ENCODE measurements around the gene RGS10. TPM values are rescaled to one million over a fixed set of nuclear protein-coding genes. Genes with fewer than 3 reads are reported as not detected.

Gene RGS10
- total RNA-seq, 2 donors from 2014 or later, result 4.3 to 7.5 TPM

- H3K27me3 Mint-ChIP-seq (ENCODE audit: insufficient read depth), result no peaks in the 10 kb centered on the region
- Histone ChIP-seq H3K27ac (ENCODE audit: low read depth, low read length) (no peak overlapping the region), H3K4me3 (ENCODE audit: low read length) (no peak overlapping the region), H3K4me1 (ENCODE audit: control insufficient read depth, insufficient read depth, low read length) (no peaks in the 10 kb centered on the region), H3K9me3 (ENCODE audit: control insufficient read depth, low read length) (no peaks in the 10 kb centered on the region), H3K36me3 (ENCODE audit: control insufficient read depth, insufficient read depth, low read length) (no peaks in the 10 kb centered on the region), H3K27me3 (ENCODE audit: control insufficient read depth, insufficient read depth, low read length, poor library complexity, severe bottlenecking) (no peaks in the 10 kb centered on the region), H3K9ac (ENCODE audit: extremely low read depth, low read length, poor library complexity, severe bottlenecking) (no peak overlapping the region)
- H3K9me3 Mint-ChIP-seq, result no peaks in the 10 kb centered on the region
- H3K4me3 Mint-ChIP-seq, result no peak overlapping the region
- H3K4me1 Mint-ChIP-seq, result no peaks in the 10 kb centered on the region
- DNase-seq, result no peak
- no peaks in the 10 kb centered on the region for H3K36me3 Mint-ChIP-seq (ENCODE audit: low read depth)
- no peak for TF ChIP-seq CTCF (conservative IDR thresholded peaks at IDR 0.05)
- 93 to 100% methylated on average over 5 to 13 of the region's 13 CpGs for WGBS, 2 experiments (ENCODE audit: insufficient coverage in 1 of 2, insufficient read length in 1 of 2)
- no peak overlapping the region for H3K27ac Mint-ChIP-seq
Measured at GRCh38 chr10:119524720-119525070, 17.8 kb downstream of the RGS10 start.

GRCh38 chr10:119523895-119524719 lies 18.4 kb downstream of the RGS10 start:
- Histone ChIP-seq H3K9ac (ENCODE audit: extremely low read depth, low read length, poor library complexity, severe bottlenecking) (no peak overlapping the region), H3K27me3 (ENCODE audit: control insufficient read depth, insufficient read depth, low read length, poor library complexity, severe bottlenecking) (no peaks in the 10 kb centered on the region), H3K4me1 (ENCODE audit: control insufficient read depth, insufficient read depth, low read length) (no peaks in the 10 kb centered on the region), H3K36me3 (ENCODE audit: control insufficient read depth, insufficient read depth, low read length) (no peaks in the 10 kb centered on the region), H3K9me3 (ENCODE audit: control insufficient read depth, low read length) (no peaks in the 10 kb centered on the region), H3K4me3 (ENCODE audit: low read length) (no peak overlapping the region), H3K27ac (ENCODE audit: low read depth, low read length) (no peak overlapping the region)
- Mint-ChIP-seq H3K4me3 (no peak overlapping the region), H3K27ac (no peak overlapping the region), H3K4me1 (no peaks in the 10 kb centered on the region), H3K36me3 (ENCODE audit: low read depth) (no peaks in the 10 kb centered on the region), H3K9me3 (no peaks in the 10 kb centered on the region), H3K27me3 (ENCODE audit: insufficient read depth) (no peaks in the 10 kb centered on the region)
- no peak for TF ChIP-seq CTCF (conservative IDR thresholded peaks at IDR 0.05)
- no peak for DNase-seq
- 93 to 98% methylated on average over 12 to 19 of the region's 19 CpGs for WGBS, 2 experiments (ENCODE audit: insufficient coverage in 1 of 2, insufficient read length in 1 of 2)

- H3K27me3 Mint-ChIP-seq (ENCODE audit: insufficient read depth), result no peaks in the 10 kb centered on the region
- Histone ChIP-seq H3K9ac (ENCODE audit: extremely low read depth, low read length, poor library complexity, severe bottlenecking) (no peak overlapping the region), H3K4me3 (ENCODE audit: low read length) (no peak overlapping the region), H3K36me3 (ENCODE audit: control insufficient read depth, insufficient read depth, low read length) (no peaks in the 10 kb centered on the region), H3K27me3 (ENCODE audit: control insufficient read depth, insufficient read depth, low read length, poor library complexity, severe bottlenecking) (no peaks in the 10 kb centered on the region), H3K9me3 (ENCODE audit: control insufficient read depth, low read length) (no peaks in the 10 kb centered on the region), H3K4me1 (ENCODE audit: control insufficient read depth, insufficient read depth, low read length) (no peaks in the 10 kb centered on the region), H3K27ac (ENCODE audit: low read depth, low read length) (no peak overlapping the region)
- no peak for DNase-seq
- no peak overlapping the region for H3K27ac Mint-ChIP-seq
- no peak for TF ChIP-seq CTCF (conservative IDR thresholded peaks at IDR 0.05)
- H3K4me1 Mint-ChIP-seq, result no peaks in the 10 kb centered on the region
- no peaks in the 10 kb centered on the region for H3K36me3 Mint-ChIP-seq (ENCODE audit: low read depth)
- 89 to 91% methylated on average over 8 to 11 of the region's 11 CpGs for WGBS, 2 experiments (ENCODE audit: insufficient coverage in 1 of 2, insufficient read length in 1 of 2)
- H3K9me3 Mint-ChIP-seq, result no peaks in the 10 kb centered on the region
- no peak overlapping the region for H3K4me3 Mint-ChIP-seq
Measured at GRCh38 chr10:119522747-119523426, 19.6 kb downstream of the RGS10 start.

Measured in endodermal cell (in vitro differentiated cells).